Cardiac muscle cell (in vitro differentiated cells and primary cell): ENCODE data around the gene SYT11. TPM values are rescaled to one million over a fixed set of nuclear protein-coding genes. Genes with fewer than 3 reads are reported as not detected.
A peak's percentile ranks its signal among the peaks of the same experiment; 100 is the strongest.

ENCODE experiments used
- DNase-seq, 2 donors: peaks; one replicate each; pipeline versions ENCODE4 v3.0.0 to v3.0.0-alpha.2; 2010 to 2017; ENCODE audit warnings: low read depth in 1 of 2, low spot score in 1 of 2
- H3K27ac ChIP-seq: fragments of 200-600 bp; sonication (generic); 2 replicates; pipeline ENCODE4 v1.5.1; 2016
- H3K27me3 ChIP-seq: fragments of 200-600 bp; sonication (generic); 2 replicates; pipeline ENCODE4 v1.6.0; 2016; ENCODE audit warnings: control low read depth
- H3K36me3 ChIP-seq: fragments of 200-600 bp; sonication (generic); 2 replicates; pipeline ENCODE4 v1.5.1; 2016; ENCODE audit warnings: control low read depth
- H3K4me1 ChIP-seq: fragments of 200-600 bp; sonication (generic); 2 replicates; pipeline ENCODE4 v1.8.1; 2017; ENCODE audit warnings: low read depth, mild to moderate bottlenecking, mixed run types
- H3K4me3 ChIP-seq: fragments of 200-600 bp; sonication (generic); 2 replicates; pipeline ENCODE4 v1.5.1; 2016; ENCODE audit warnings: mild to moderate bottlenecking
- H3K9me3 ChIP-seq: fragments of 200-600 bp; sonication (generic); 2 replicates; pipeline ENCODE4 v1.5.1; 2017; ENCODE audit warnings: low read depth, mild to moderate bottlenecking, control low read depth
- CTCF ChIP-seq: IDR thresholded peaks from 2 replicates; pipeline ENCODE4 v1.5.1; 2012; ENCODE audit warnings: low read depth, mild to moderate bottlenecking, low read length
- polyA plus RNA-seq: library from polyadenylated mRNA; unstranded; fragments of >200 nt; fragmentation: Nextera tagmentation; extraction: Ambion mirVana; gene quantifications from 2 replicates; pipeline ENCODE4 v1.2.1, GENCODE V29; 2016
- total RNA-seq: library from RNA; depleted of rRNA; stranded (reverse); fragments of >200 nt; gene quantifications from 2 replicates; pipeline ENCODE4 v1.2.3, GENCODE V29; 2016

Gene SYT11
- total and polyA plus RNA-seq, 2 experiments from 2014 or later = 2.3 to 2.5 TPM

- peaks cover 33% of the 10 kb centered on the region for H3K36me3 ChIP-seq
- peak overlapping the region; percentile 85 for H3K27ac ChIP-seq
- peak; percentile 14 for TF ChIP-seq CTCF
These were observed 51.3 kb downstream of the SYT11 start for GRCh38 chr1:155910621-155911121.

GRCh38 chr1:155911156-155912055 lies 52.0 kb downstream of the SYT11 start, which contains the start of gene RIT1:
Gene RIT1, minus strand, starts transcription at chr1:155911349. Its CDS starts 588 bp downstream, at chr1:155910761.
- no peaks in the 10 kb centered on the region for H3K27me3 ChIP-seq
- H3K27ac ChIP-seq = peak within 1 kb of the TSS; percentile 85
- peak within 1 kb of the TSS; percentile 91 for H3K4me3 ChIP-seq
- no peaks in the 10 kb centered on the region for H3K4me1 ChIP-seq
- TF ChIP-seq CTCF = no peak
- peaks cover 37% of the 10 kb centered on the region for H3K36me3 ChIP-seq
- no peaks in the 10 kb centered on the region for H3K9me3 ChIP-seq
- DNase-seq = peak; percentile 81 to 90

More at GRCh38 chr1:155910621-155911121, 51.3 kb downstream of the SYT11 start:
- Histone ChIP-seq H3K27me3 (no peaks in the 10 kb centered on the region), H3K4me1 (no peaks in the 10 kb centered on the region), H3K9me3 (no peaks in the 10 kb centered on the region), H3K4me3 (peak overlapping the region; percentile 91)
- peak; percentile 26 to 37 for DNase-seq

- Histone ChIP-seq H3K27me3 (no peaks in the 10 kb centered on the region), H3K36me3 (peaks cover 44% of the 10 kb centered on the region), H3K9me3 (no peaks in the 10 kb centered on the region), H3K27ac (peak overlapping the region; percentile 85), H3K4me1 (no peaks in the 10 kb centered on the region), H3K4me3 (no peak overlapping the region)
- no peak for DNase-seq
- TF ChIP-seq CTCF = no peak
These were observed 52.7 kb downstream of the SYT11 start for GRCh38 chr1:155912056-155912536.

GRCh38 chr1:155913969-155914757 lies 54.8 kb downstream of the SYT11 start:
- H3K27ac ChIP-seq = peak overlapping the region; percentile 69
- no peaks in the 10 kb centered on the region for H3K27me3 ChIP-seq
- H3K9me3 ChIP-seq = no peaks in the 10 kb centered on the region
- H3K4me1 ChIP-seq = no peaks in the 10 kb centered on the region
- H3K4me3 ChIP-seq = no peak overlapping the region
- no peak for TF ChIP-seq CTCF
- peaks cover 60% of the 10 kb centered on the region for H3K36me3 ChIP-seq
- DNase-seq = no peak

- Histone ChIP-seq H3K9me3 (no peaks in the 10 kb centered on the region), H3K27ac (peak overlapping the region; percentile 17), H3K27me3 (no peaks in the 10 kb centered on the region), H3K36me3 (peaks cover 84% of the 10 kb centered on the region), H3K4me1 (no peaks in the 10 kb centered on the region), H3K4me3 (no peak overlapping the region)
- DNase-seq = no peak
- TF ChIP-seq CTCF = no peak
These were observed 59.3 kb downstream of the SYT11 start for GRCh38 chr1:155918660-155919059.
